ENCODE results near the gene TRIB2. TPM values are rescaled to one million over a fixed set of nuclear protein-coding genes. Genes with fewer than 3 reads are reported as not detected.

TRIB2 gene
- total RNA-seq, 1 donor: 42.3 TPM

- no peak for DNase-seq (ENCODE audit: low read depth in 2 of 3, low spot score in 2 of 3)
Measured at GRCh38 chr2:12697617-12698016, 19.1 kb upstream of the TRIB2 start.

DNA sequence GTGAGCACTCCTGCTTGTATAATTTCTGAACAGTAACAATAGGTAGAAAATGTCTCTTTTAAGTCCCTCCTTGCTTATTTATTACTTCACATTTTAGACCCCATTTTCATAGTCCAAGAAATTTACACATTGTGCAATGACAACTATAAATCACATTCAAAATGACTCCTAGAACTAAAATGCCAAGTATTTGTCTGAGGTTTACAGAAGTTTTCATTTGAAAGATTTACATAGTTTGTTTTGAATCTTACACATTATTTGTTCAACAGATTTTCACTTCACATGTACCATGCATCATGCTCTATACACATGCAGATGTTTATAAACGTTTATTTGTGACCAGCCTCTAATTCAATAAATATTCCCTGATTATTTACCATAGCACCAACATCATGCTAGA lies 15.7 kb upstream of the TRIB2 start:
- no peak for DNase-seq (ENCODE audit: low read depth in 2 of 3, low spot score in 2 of 3)

- DNase-seq (ENCODE audit: low read depth in 2 of 3, low spot score in 2 of 3): no peak
Measured at GRCh38 chr2:12701786-12702167, 15.0 kb upstream of the TRIB2 start.

DNA sequence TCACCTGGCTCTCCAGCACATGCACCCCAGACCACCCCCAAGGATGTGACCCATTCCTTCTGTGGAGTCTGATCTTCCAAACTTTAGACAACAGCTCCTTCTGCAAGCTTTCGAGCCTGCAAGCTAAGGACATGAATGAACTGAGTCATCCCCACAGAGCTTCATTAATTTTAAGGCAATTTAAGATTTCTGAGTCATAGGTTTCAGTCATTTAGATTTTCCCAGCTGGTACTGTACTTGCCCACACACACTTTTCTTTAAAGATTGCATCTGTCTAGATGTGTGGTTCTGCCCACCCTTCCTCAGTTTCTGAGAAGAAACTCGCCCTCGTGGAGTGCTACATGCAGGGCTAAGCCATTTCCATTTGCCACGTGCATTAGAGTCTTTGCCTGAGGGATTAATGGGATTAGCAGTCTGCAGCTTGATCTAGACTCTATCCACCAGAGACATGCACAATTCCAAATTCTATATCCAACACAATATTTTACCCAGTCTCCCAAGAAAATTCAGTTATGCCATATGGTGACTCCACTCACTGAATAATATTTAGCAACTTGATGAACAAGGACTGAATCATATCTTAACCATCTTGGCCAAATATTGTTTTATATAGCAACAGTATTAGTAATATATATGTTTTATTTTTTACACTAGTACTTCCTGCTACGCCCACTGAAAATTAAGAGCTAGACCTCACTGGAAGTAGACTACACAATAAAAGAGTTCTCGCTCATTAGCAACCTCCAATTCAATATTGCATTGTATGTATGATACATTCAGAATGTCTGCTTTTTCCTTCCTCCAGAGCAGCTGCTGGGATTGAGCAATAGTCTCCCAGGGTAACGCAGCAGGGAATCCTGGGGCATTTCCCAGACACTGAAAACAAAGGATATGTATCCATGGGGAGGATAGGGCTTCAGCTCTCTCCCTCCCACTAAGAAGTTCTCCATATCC lies 14.3 kb upstream of the TRIB2 start:
- DNase-seq (ENCODE audit: low read depth in 2 of 3, low spot score in 2 of 3): no peak

GRCh38 chr2:12704378-12704777 lies 12.4 kb upstream of the TRIB2 start:
- DNase-seq (ENCODE audit: low read depth in 2 of 3, low spot score in 2 of 3): no peak

- DNase-seq (ENCODE audit: low read depth in 2 of 3, low spot score in 2 of 3): no peak
Measured at GRCh38 chr2:12705230-12705629, 11.5 kb upstream of the TRIB2 start.

- no peak for DNase-seq (ENCODE audit: low read depth in 2 of 3, low spot score in 2 of 3)
Measured at GRCh38 chr2:12705742-12706141, 11.0 kb upstream of the TRIB2 start.

- no peak for DNase-seq (ENCODE audit: low read depth in 2 of 3, low spot score in 2 of 3)
Measured at GRCh38 chr2:12708508-12709206, 8.1 kb upstream of the TRIB2 start.

- DNase-seq (ENCODE audit: low read depth in 2 of 3, low spot score in 2 of 3): no peak
Measured at GRCh38 chr2:12709207-12709522, 7.6 kb upstream of the TRIB2 start.

- no peak for DNase-seq (ENCODE audit: low read depth in 2 of 3, low spot score in 2 of 3)
Measured at GRCh38 chr2:12710301-12710700, 6.4 kb upstream of the TRIB2 start.

GRCh38 chr2:12711339-12711738 lies 5.4 kb upstream of the TRIB2 start:
- DNase-seq (ENCODE audit: low read depth in 2 of 3, low spot score in 2 of 3): no peak

DNA sequence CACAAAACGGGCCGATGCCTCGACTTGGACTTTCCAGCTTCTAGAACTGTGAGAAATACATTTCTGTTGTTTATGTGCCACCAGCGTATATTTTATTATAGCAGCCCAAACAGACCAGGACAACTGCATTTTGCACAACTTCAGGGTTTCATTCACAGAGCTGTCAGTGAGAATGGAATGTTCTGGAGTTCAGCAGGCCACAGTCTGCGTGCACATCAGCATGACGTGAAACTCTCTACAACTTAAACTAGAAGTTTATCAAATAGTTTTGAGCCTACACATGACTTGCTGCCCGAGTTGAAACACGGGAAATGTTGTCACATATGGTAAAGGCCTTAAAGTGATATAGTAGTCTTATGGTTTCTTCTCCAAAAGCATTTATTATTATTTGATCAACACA lies 3.9 kb upstream of the TRIB2 start:
- DNase-seq (ENCODE audit: low read depth in 2 of 3, low spot score in 2 of 3): no peak

- no peak for DNase-seq (ENCODE audit: low read depth in 2 of 3, low spot score in 2 of 3)
Measured at GRCh38 chr2:12714391-12715221, 2.1 kb upstream of the TRIB2 start.

- no peak for DNase-seq (ENCODE audit: low read depth in 2 of 3, low spot score in 2 of 3)
Measured at GRCh38 chr2:12715258-12716031, 1.3 kb upstream of the TRIB2 start.

DNA sequence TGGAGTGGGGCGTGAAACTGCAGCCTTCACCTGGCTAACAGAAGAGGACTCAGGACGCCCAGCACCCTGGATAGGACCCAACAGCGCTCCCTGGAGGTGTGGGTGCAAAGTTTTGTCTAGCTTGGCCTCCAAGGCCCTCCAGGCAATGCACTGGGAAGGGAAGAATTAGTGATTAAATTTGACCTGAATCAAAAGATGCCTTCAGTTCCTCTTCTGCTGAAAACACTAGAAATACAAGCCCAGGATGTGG lies 779 bp upstream of the TRIB2 start:
- peak; percentile 60 to 90 (median 71) for DNase-seq (ENCODE audit: low read depth in 2 of 3, low spot score in 2 of 3)

GRCh38 chr2:12717191-12718014 lies 667 bp downstream of the TRIB2 start:
- peak; percentile 44 to 58 (median 48) for DNase-seq (ENCODE audit: low read depth in 2 of 3, low spot score in 2 of 3)

DNA sequence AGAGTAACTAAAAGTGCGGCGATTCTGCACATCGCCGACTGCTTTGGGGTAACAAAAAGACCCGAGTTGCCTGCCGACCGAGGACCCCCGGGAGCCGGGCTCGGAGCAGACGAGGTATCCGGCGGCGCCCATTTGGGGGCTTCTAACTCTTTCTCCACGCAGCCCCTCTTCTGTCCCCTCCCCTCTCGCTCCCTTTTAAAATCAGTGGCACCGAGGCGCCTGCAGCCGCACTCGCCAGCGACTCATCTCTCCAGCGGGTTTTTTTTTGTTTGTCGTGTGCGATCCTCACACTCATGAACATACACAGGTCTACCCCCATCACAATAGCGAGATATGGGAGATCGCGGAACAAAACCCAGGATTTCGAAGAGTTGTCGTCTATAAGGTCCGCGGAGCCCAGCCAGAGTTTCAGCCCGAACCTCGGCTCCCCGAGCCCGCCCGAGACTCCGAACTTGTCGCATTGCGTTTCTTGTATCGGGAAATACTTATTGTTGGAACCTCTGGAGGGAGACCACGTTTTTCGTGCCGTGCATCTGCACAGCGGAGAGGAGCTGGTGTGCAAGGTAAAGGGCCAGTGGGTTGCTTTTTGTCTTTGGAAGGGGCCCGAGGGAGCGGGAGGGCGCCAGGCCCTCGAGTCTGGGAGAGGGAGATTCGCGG lies 1.4 kb downstream of the TRIB2 start:
- DNase-seq (ENCODE audit: low read depth in 2 of 3, low spot score in 2 of 3): peak in 2 of 3 donors; percentile 16 to 35

DNA sequence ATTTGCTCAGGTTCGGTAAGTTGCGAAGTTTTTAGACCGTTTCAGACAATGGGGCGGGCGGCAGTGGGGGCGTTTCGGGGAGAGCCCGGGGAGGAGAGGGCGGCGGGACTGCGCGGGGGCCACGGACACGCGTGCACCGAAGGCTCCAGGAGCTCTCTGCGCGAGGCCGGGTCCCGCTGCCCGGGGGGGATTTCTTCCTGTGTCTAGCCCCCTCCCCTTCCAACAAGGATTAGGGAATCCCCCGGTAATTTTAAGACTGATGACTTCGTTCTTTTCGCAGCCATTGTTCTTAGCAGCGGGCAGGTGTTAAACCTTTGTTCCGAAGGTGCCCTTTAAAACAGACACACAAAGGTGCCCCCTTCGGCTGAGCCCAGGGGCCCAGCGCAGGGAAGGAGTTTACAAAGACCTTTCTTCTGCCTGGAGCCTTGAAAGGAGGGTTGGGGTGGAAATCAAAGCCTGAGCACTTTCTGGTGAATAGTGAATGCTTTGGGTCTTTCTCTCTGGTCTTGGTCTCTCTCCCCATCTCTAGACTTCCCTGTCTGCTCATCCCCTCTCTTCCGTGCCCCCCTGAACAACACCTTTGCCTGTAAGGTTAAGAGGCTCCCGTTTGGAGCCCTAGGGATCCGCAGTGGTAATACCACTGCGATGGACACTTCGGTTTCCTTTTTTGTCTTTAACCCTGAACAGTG lies 2.1 kb downstream of the TRIB2 start:
- DNase-seq (ENCODE audit: low read depth in 2 of 3, low spot score in 2 of 3): no peak
